Effector CD4-positive, alpha-beta T cell (primary cell): ENCODE data around the gene FGF12.
A peak's percentile ranks its signal among the peaks of the same experiment; 100 is the strongest.

Experiments
- DNase-seq: peaks from one replicate; pipeline ENCODE4 v3.0.0-alpha.2; 2020

The FGF12 gene

DNA sequence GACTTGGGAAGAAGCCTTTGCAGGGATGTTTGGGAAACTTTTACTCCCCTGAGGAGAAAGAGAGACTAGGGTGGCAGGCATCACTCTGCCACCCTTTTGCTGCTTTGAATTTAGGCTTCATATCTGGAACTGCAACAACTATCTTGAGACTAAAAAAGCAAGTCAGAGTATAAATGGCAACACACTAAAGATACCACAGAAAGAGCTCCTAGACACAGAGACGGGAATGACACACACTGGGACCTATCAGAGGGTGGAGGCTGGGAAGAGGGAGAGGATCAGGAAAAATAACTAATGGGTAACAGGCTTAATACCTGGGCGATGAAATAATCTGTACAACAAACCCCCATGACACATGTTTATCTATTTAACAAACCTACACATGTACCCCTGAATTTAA, 237.8 kb downstream of the FGF12 start:
- DNase-seq: no peak

DNA sequence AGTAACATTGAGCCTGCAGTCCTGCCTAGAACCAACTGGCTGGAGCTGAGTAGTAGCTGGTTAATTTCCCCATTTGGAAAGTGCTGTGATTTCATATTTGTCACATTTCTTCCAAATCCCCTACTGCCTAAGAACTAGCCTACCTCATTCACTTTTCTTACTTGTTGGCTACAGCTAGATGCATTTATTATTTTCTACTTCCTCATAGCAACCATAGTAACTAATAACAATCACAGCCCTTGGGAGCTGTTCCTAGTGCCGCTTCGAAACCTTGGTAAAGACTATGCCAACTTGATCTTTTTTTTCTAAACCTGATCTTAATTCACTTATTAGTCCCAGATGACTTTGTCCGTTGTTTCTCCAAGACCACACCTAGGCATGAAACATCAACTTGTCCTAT, 240.3 kb downstream of the FGF12 start:
- DNase-seq: no peak

DNA sequence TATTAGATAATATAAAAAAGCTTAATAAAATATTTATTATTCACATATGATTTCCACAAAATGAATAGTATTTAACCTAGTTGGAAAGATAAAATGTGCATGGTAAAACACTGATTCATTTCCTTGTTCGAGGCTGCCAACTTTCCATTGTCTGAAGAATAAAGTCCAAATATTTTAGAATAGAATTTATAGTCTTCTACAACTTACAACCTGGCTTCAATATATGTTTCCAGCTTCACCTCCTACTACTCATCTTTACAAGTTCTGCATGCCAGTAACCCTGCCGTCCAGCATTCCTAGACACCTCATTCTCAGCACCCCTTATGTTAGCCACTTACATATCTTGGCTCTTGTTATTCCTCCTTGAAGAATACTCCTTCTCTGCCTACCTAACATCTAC, 244.5 kb downstream of the FGF12 start:
- DNase-seq: no peak

DNA sequence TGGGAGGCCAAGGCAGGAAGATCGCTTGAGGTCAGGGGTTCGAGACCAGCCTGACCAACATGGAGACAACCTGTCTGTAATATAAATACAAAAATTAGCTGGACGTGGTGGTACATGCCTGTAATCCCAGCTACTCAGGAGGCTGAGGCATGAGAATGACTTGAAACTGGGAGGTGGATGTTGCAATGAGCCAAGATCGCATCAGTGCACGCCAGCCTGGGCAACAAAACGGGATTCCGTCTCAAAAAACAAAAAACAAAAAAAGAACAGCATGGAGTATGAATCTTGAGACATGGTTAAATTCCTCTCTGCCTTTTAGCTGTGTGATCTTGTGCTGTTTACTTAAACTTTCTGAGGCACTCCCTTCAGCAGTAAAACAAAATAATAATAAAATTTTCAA, 244.9 kb downstream of the FGF12 start:
- no peak for DNase-seq

DNA sequence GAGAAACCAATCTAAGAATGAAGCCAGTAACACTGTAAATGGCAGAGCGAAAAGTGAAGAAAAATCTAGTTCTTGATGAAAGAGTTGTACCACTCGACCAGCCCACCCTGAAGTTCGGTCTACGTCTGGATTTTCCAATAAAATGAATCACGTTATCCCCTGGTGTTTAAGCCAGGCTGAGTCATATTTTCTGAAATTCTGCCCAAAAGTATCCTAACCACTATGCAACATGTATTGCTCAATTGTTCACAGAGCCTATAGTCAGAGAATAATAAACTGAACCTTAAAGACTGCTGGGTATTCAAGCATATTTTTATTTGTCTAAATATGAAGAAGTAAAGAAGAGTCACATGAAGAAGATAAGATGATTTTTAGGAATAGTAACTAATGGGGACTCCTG, 245.7 kb downstream of the FGF12 start:
- no peak for DNase-seq

DNA sequence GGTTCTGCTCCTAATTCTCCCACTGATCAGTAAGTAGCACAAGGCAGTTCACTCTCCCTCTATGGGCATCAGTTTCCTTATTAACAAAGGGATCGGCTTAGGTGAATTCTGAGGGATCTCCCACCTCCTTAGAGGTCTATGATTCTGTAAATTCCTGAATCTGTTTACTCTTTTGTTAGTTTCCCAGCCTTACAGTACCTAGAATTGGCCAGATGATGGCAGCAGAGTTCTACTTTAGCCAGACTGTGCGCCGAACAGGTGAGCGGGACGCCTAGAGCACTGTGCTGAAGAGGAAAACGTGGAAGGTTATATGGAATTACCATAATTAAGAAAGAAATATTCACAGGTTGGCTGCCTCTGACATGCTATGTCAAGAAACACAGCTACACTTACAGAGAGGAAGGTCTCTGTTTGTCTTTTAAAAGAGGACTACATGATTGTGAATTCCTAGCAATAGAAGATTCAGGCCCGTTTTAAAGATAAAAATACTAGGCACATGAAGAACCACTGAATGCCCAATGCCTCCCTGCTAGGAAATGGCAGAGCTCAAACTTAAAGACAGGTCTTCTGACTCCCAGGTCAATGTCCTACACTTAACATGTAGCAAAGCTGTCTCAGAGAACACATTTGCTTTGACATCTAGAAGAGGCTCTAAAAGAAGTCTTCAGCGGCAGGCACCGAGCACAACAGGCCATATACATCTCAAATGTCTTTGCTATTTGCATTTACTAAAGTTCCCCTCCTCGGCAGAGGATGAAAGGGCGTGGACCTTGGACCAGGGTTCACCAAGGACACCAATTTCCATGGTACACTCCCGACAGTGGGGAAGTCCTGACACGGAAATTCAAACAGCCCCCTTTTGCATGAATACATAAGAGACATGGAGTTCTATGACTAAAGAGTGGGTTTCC, 259.9 kb downstream of the FGF12 start:
- peak; percentile 12 for DNase-seq

DNA sequence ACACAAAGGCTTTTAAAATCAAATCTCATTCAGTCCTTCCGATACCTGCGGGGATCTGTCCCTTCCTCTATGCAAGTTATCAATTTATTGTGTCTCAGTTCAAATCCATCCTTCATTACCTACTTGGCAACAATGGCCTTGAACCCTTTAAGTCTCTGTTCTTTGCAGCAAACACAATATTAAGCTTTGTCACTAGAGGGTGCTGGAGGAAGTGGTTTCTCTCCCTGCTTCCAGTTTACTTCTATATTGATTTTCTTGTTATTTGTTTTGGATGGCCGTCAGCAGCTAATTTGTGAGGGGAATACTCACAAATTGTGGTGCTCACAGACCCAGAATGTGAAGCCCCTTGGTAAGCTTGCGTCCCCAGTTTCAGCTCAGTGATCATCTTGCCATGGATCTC, 278.3 kb downstream of the FGF12 start:
- DNase-seq: no peak

DNA sequence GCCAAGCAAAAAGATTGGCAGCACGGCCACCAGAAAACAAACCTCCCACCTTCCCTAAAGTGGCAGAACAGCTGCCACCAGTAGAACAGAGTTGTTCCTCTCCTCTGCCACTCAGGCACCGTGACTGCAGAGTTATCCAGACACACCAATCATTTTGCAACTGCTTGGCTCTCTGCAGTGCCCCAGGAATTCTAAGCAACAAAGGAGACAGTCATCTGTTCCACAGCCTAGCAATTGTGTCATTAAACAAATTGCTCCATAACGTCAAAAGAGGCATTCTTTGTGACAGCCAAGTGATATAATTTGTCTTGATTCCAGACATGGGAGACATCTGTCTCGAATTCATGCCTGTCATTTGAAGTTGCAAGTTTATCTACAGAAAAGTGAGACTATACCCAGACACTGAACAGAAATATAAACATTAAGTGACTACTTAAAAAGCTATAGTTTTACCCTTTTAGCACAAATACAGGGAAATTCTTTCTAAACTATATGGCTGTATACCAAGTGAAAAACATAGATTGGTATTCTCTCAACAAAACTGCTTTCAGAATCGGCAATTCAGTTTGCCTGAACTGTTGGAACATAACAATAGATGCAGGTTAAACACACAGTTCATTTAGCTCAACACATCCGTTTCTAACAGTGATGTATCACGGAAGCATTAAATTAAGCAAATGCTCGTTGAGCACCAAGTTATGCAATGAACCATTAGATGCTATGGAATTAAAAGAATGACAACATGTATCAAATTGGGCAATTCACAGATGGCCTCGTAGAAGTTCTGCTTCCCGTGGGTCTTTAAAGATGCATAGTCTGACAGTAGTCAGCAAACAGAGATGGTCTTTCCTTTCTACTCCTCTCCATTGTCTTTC, 281.3 kb downstream of the FGF12 start:
- no peak for DNase-seq

DNA sequence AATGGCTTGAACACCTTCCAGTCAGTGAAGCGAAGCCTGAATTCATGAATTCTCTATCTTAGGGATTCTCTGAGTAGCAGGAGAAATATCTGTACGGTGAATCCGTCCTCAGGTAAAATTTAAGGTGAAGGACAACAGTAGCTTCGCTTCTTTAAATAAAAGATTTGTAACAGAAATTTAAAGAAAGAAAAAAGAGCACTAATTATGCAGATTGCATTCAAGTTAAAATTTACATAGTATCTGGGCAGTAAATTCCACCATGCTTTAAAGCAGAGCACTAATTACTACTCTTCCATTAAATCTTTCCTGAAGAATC, 282.6 kb downstream of the FGF12 start:
- no peak for DNase-seq

DNA sequence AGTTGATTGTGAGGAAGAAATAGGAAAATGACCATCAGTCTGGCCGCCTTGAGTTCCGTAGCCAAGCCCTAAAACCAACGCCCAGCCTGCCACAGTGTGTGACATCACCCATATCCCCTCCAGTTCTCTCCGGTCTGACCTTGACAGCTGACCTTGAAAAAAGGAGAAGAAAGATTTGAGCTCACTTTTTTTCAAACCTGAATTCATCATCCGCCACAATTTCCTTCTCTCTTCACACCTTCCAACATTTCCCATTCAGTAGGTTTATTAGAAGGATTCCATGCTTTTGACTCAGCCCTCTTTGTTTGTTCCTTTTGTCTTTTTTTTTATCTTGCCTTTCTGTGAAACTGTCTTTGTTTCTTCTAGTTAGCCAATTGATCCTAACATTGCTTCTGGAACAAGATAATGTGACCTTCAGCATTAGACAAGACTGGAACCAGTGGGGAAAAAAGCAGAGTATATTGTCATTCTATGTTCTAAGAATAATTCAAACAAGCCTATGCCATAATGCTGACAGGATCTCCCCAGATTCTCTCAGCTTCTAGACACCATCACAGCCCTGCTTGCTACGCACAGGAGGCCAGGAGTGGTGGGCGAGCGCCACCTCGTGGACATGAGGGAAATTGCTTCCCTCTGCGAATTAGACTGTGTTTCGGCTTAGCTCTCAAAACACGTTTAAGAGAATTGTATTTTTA, 283.1 kb downstream of the FGF12 start:
- peak; percentile 16 for DNase-seq

DNA sequence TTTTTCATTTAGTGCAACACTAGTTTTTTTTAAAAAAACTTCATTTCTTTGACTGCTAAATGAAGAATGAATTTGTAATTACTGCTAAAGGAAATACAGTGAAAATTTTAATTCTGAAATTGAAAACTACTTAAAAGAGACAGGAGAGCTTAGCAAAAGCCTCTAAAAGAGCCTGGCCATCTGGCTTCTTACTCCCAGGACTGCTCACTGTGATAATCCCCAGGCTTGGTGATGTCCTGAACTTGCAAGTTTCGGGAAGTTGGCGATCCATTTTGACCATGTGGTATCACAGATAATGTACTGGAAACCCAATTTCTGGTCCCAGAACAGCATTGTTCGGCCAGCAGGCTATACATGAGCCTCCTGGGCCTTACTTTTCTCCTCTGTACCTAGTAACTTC, 292.1 kb downstream of the FGF12 start:
- DNase-seq: no peak

DNA sequence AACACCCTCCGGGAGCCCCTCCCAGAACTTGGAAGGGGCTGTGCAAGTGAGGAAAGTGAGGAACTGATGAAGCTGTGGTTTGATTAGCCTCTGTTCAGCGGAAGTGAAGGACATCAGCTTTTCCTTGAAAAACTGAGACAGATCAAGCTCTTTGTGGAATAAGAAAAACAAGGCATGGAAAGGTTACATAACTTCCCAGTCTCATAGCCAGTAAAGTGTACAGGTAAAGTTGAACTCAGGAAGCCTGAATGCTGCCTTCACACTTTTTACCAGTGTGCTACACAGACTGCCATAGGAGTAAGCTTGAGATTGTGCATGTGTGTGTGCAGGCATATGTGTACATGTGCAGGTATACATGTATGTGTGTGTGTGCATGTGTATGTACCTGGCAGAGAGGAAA, 293.2 kb downstream of the FGF12 start:
- DNase-seq: no peak

DNA sequence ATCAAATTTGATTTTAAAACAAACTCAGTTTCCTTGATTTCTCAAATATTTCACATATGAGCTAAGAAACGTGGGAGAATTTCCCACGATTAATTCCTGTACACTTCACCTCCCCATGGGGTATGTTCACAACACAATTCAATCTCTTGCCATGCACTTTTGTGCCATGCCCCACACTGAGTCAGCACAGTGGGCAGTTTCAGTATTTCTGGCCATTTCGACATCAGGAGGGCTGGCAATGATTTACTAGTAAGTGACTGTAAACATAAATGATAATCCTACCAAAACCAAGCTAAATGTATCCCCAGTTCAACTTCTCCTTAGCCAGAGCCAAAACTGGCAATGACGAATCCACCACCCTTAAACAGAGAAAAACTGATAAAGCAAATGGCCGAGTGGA, 293.6 kb downstream of the FGF12 start:
- no peak for DNase-seq

DNA sequence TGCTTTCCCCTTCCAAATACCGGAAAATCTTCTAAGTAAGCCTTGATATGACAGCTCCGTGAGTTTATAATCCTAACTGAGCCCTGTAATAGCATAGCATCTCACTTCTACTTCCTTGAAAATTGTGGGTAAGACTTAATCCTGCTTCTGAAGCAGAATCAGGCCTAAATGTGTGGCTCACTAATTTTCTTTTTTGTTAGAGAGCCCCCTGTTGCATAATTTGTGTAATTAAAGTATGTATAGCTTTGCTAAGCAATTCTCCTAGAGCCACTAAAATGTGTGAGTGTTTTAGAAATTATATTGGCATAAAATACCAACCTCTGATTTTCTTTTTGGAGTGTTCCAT, 304.4 kb downstream of the FGF12 start:
- no peak for DNase-seq

DNA sequence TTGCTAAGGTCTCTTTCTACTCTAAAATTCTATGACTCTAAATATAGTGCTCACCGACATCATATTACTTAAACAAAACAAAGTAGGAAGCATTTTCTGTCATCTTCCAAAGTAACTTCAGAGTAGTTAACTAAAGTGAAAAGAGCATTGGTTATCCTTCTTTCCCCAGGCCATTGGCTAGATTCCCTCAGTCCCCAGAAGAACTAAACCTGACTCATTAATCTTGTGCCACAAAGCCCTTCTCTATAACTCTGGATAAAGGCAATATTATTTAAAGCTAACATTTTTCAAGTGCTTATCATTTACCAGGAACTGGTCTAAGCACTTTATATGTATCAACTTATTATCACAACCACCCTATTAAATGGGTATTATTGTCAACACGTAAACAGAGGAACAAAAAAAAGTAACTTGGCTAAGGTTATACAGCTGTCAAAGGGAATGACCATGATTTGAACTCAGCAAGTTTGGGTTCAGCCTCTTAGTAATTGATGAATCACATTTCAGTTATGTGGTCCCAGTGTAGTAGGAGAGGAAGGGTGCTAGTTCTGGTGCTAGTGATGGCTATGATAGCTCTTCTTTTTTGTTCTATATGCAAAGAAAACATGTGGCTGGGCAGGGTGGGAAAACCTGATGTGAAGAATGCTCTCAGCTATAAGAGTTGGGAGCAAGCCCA, 304.9 kb downstream of the FGF12 start:
- no peak for DNase-seq

DNA sequence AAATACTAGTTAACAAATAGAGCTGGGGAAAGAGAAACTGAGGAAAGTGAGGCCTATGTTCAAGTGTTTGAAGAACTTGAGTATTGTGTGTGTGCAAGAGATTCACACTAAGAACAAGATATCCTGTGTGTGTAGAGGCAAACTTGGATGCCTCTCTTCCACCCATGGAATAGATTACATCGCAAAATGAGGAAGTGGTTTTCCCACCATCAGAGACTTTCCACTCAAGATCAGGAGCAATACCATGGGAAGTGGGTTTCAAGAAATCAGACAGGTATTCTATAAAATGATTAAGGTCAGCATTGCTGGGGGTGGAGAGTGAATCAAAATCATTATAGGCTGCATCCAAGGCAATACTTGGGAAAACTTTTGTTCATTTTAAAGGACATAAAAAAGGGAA, 308.0 kb downstream of the FGF12 start:
- no peak for DNase-seq

DNA sequence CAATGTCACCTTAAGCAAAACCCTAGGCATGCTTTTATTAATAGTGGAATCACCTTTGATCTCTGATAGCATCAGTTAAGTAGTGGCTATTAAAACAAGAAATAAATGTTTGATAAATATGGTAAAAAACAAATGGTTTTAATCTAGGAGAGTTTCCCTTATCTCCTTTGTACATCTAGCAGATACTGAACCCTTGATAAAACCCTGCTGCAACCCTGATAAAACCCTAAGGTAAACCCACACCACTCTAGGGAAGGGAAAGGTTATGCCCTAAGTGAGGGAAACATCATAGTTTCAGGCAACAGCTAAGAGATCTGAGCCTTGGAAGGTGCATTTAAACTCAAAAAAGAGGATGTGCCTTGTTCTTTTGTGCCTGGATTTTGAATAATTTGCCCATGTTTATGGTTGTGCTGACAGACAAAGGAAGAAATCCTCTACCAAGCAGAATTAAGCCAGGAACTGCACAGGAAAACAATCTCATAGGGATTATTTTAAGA, 309.7 kb downstream of the FGF12 start:
- no peak for DNase-seq

DNA sequence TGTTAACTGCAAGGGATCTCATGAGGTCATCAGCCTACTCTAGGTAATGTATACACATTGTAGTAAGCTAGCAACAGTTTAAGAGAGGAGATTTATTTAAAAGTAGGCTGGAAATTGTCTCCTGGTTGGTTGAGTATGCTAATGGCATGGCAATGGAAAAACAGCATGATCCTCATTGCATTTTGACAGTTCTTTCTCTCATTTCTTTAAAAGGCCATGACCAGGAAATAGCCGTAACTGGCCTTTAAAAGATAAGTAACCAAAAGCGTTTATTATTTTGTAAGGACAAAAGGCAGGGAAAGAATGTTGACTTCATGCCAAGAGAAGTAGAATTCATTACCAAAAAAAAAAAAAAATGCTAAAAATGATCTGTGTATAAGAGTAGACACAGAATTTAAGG, 310.3 kb downstream of the FGF12 start:
- DNase-seq: no peak

DNA sequence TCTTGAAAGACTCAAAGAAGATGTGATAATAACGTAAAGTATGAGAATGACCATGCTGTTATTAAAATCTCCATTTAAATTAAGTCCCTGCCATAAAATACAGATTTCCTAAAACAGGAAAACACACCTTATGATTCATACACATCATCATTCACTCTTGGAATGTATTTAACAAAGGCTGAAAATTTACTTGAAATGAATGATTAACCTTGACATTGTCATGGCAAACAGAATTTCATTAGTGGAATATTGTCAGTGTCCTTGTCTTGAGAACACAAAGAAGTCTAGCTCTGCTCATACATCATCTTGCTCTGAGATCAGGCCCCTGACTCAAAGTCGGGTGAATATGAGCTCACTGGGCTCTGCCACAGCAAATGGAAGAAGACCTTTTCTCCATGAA, 313.9 kb downstream of the FGF12 start:
- no peak for DNase-seq

DNA sequence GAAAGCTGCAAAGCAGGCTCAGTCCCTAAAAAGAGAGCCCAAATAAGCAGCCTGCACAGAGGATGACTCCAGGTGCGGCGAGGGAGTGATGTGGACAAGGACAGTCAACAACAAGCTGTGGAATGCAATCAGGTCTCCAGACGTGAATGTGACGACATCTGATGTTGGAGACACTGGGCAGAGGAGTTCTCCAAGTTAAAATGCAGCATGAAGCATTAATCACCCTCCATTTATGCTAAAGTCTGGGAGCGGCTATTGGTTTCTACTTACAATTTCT, 316.7 kb downstream of the FGF12 start:
- DNase-seq: no peak

DNA sequence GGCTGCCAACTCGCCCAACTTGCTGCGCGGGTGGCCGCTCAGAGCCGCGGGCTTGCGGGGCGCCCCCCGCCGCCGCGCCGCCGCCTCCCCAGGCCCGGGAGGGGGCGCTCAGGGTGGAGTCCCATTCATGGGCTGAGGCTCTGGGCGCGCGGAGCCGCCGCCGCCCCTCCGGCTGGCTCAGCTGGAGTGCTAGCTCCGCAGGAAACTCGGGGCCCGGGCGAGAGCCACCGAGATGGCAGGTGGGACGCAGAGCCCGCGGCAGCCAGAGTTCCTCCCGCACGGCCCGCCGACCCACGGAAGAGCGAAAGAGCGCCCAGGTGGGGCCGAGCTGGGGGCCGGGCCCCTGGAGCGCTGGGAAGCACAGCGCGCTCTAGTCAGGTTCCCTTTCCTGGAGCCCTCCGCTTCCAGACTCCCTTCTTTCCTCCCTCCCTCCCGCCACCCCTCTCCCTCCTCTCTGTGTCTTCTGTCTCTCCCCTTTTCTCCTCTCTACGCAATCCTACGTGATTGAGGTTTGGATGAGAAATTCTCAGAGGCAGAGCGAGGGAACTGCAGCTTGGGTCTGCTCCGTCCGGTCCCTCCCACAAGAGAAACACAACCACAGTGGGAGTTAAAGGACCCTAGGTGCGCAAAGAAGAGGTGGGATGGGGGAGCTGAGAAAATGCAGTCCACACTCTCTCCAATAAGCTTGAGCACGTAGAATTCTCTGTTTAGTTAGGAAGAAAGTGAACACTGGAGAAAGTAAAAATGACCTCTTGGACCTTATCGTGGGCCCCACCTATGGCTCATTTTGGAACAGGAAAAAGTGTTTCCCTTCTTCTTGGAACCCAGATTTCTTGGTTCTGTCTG, 317.3 kb downstream of the FGF12 start:
- DNase-seq: no peak

DNA sequence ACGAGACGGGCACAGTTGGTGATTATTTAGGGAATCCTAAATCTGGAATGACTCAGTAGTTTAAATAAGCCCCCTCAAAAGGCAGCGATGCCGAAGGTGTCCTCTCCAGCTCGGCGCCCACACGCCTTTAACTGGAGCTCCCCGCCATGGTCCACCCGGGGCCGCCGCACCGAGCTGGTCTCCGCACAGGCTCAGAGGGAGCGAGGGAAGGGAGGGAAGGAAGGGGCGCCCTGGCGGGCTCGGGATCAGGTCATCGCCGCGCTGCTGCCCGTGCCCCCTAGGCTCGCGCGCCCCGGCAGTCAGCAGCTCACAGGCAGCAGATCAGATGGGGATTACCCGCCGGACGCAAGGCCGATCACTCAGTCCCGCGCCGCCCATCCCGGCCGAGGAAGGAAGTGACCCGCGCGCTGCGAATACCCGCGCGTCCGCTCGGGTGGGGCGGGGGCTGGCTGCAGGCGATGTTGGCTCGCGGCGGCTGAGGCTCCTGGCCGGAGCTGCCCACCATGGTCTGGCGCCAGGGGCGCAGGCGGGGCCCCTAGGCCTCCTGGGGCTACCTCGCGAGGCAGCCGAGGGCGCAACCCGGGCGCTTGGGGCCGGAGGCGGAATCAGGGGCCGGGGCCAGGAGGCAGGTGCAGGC, 318.0 kb downstream of the FGF12 start:
- no peak for DNase-seq
